Measurements from ENCODE around the gene GPR173.

DNA sequence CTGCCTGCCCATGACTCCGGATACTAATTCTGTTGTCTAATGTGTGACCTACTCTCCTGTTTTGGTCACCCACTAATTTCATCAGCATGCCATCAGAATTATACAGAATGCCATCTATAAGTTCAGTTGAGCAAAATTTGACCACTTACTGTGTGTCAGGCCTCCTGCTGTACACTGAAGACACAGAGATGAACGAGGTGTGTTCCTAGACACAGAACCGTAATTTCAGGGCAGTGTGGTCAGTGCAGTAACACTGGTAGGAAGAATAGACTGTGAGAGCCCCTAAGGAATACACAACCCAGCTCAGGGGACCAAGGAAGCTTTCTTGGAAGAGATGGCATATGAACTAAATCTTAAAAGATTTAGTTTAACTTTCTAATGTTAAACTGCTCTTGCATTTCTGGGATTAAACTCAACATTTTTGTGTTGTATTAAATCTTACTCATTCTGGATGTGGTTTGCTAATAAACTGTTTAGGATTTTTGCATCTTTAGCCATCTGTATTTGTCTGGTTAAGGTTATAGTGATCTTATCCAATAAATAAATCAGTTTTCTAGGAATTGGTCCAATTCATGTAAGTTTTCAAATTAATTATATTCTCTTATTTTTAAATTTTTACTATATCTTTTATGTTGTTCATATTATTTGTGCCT, 79.6 kb downstream of the GPR173 start:
- TF ChIP-seq, protein P1, sequence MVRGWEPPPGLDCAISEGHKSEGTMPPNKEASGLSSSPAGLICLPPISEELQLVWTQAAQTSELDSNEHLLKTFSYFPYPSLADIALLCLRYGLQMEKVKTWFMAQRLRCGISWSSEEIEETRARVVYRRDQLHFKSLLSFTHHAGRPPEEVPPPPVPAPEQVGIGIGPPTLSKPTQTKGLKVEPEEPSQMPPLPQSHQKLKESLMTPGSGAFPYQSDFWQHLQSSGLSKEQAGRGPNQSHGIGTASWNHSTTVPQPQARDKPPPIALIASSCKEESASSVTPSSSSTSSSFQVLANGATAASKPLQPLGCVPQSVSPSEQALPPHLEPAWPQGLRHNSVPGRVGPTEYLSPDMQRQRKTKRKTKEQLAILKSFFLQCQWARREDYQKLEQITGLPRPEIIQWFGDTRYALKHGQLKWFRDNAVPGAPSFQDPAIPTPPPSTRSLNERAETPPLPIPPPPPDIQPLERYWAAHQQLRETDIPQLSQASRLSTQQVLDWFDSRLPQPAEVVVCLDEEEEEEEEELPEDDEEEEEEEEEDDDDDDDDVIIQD (CRISPR knock-in tag; IDR thresholded peaks at IDR 0.05) = no peak
- TF ChIP-seq, protein P2, sequence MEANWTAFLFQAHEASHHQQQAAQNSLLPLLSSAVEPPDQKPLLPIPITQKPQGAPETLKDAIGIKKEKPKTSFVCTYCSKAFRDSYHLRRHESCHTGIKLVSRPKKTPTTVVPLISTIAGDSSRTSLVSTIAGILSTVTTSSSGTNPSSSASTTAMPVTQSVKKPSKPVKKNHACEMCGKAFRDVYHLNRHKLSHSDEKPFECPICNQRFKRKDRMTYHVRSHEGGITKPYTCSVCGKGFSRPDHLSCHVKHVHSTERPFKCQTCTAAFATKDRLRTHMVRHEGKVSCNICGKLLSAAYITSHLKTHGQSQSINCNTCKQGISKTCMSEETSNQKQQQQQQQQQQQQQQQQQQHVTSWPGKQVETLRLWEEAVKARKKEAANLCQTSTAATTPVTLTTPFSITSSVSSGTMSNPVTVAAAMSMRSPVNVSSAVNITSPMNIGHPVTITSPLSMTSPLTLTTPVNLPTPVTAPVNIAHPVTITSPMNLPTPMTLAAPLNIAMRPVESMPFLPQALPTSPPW (CRISPR knock-in tag; IDR thresholded peaks at IDR 0.05) = no peak
- TF ChIP-seq, protein P3, sequence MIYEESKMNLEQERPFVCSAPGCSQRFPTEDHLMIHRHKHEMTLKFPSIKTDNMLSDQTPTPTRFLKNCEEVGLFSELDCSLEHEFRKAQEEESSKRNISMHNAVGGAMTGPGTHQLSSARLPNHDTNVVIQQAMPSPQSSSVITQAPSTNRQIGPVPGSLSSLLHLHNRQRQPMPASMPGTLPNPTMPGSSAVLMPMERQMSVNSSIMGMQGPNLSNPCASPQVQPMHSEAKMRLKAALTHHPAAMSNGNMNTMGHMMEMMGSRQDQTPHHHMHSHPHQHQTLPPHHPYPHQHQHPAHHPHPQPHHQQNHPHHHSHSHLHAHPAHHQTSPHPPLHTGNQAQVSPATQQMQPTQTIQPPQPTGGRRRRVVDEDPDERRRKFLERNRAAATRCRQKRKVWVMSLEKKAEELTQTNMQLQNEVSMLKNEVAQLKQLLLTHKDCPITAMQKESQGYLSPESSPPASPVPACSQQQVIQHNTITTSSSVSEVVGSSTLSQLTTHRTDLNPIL (CRISPR knock-in tag; IDR thresholded peaks at IDR 0.05) = no peak
- TF ChIP-seq, protein P4, sequence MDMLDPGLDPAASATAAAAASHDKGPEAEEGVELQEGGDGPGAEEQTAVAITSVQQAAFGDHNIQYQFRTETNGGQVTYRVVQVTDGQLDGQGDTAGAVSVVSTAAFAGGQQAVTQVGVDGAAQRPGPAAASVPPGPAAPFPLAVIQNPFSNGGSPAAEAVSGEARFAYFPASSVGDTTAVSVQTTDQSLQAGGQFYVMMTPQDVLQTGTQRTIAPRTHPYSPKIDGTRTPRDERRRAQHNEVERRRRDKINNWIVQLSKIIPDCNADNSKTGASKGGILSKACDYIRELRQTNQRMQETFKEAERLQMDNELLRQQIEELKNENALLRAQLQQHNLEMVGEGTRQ (CRISPR knock-in tag; IDR thresholded peaks at IDR 0.05) = no peak
- no peak for TF ChIP-seq SREBF2 (CRISPR knock-in tag; IDR thresholded peaks at IDR 0.05)

All from K562 (cell line).